GM12892 (cell line): ENCODE data around the gene PRKCD.

Experiments used
- POLR2A ChIP-seq: IDR thresholded peaks from 2 replicates; pipeline ENCODE4 v1.6.1; 2011; ENCODE audit warnings: low read depth, low read length, control low read depth
- POLR2AphosphoS5 ChIP-seq: IDR thresholded peaks from 2 replicates; pipeline ENCODE4 v1.6.1; 2011; ENCODE audit warnings: low read depth, low read length, control low read depth
- TAF1 ChIP-seq: IDR thresholded peaks from 2 replicates; pipeline ENCODE4 v1.6.1; 2011; ENCODE audit warnings: low read depth, mild to moderate bottlenecking, control low read depth, low read length, borderline replicate concordance

DNA sequence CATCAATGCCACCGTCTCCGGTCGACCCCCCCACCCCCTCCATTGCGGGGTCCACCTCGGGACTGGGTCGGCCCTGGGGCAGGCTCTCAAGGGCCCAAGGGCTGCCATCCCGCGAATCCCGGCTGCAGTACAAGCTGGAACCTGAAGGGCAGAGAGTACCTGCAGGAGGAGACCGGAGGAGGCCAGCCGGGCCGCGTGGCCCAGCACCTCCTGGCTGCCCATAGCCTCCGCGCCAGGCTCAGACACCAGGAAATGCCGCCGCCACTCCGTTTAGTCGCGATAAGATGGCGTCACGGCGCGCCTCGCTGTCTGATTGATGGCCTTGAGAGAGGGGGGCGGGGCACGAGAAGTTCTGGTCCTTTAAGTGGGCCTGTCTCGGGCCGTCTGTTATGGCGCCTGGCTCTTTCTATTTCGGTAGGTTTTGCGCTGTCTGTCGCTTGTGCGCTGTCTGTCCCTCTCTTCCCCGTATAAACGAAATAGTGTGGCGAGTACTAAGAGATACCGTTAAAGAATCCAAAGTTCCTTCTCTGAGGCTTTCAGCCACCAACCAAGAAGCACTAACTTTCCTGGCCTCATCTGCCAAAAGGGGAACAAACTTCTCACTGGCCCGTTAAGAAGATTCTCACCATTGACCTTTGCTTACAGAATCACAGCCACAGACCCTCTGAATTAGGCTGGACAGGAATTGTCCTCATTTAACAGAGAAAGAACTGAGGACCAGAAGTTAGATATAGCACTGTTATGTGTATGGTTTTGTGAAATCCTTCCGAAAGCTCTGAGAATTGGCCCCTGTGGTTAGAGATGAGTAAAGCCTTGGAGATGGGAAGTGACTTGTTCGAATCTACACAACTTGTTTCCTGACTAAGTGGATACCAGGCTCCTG lies 30.6 kb upstream of the PRKCD start, which contains the start of gene RFT1:
- TF ChIP-seq POLR2A (peak; percentile 94), POLR2AphosphoS5 (peak; percentile 91), TAF1 (peak; percentile 70)
